Measurements from ENCODE around the gene ARHGAP10. TPM values are rescaled to one million over a fixed set of nuclear protein-coding genes. Genes with fewer than 3 reads are reported as not detected.

ARHGAP10 gene
- total RNA-seq, 4 donors from 2014 or later = 131 to 217 (median 206) TPM

DNA sequence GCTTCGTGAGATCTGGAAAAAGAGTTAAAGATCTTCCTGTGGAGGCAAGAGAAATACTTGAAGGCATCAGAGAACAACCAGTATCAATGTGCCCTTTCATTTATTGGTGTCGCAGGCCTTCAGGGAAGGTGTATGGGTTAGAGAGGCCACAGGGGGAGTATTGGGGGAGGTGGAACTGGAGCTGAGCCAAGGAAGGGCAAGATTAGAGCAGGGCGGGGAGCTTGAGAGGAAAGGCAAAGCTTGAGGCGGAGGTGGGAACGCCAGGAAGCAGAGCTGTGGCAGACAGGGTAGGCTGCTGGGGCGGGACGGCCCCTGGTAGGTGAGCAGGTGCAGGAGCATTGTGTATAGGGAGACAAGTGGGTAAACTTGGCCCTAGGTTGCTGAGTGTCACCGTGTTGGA is 329.9 kb downstream of the ARHGAP10 start:
- Histone ChIP-seq H3K4me3 (no peak overlapping the region), H3K9me3 (no peaks in the 10 kb centered on the region), H3K36me3 (peaks cover 0 to 37% (median 0%) of the 10 kb centered on the region in 3 donors), H3K27me3 (no peaks in the 10 kb centered on the region), H3K27ac (no peak overlapping the region), H3K4me1 (peaks cover 0 to 58% (median 0%) of the 10 kb centered on the region in 4 donors)
- DNase-seq (ENCODE audit: low spot score in 2 of 2) = no peak
- WGBS, 2 donors = 67 to 72% methylated on average over 8 of the region's 8 CpGs
- no peak for TF ChIP-seq EP300 (IDR thresholded peaks at IDR 0.05)
- TF ChIP-seq, protein P1, sequence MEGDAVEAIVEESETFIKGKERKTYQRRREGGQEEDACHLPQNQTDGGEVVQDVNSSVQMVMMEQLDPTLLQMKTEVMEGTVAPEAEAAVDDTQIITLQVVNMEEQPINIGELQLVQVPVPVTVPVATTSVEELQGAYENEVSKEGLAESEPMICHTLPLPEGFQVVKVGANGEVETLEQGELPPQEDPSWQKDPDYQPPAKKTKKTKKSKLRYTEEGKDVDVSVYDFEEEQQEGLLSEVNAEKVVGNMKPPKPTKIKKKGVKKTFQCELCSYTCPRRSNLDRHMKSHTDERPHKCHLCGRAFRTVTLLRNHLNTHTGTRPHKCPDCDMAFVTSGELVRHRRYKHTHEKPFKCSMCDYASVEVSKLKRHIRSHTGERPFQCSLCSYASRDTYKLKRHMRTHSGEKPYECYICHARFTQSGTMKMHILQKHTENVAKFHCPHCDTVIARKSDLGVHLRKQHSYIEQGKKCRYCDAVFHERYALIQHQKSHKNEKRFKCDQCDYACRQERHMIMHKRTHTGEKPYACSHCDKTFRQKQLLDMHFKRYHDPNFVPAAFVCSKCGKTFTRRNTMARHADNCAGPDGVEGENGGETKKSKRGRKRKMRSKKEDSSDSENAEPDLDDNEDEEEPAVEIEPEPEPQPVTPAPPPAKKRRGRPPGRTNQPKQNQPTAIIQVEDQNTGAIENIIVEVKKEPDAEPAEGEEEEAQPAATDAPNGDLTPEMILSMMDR (IDR thresholded peaks at IDR 0.05) = no peak
- no peak for TF ChIP-seq POLR2A (IDR thresholded peaks at IDR 0.05)

DNA sequence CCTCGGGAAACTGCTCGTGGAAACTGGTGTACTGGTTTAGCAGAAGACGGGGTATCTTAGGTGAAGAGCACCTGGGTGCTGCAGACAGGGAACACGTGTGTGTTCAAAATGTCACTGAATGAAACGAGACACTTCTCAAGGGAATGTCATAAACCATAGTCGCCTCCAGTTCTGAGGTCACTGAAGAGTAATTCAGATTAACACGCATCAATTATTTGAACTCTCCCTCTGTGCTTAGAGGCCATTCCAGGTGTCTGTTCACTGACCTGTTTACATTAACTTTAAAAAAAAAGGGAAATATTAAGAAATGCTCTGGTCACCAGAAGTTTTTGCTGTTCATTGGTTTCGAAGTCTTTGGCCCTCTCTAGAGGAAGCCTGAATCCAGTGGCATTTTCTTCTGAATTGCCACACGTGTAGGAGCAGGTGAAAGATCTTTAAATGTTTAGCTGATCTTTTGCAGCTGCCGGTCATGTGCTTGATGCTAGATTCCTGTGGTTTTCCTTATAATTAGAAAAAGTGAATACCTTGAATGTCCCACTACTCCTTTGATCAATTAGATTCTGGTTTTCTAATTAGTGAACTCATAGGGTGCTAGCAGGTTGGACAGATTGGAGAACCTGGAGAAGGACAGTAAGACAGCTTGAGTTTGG is 330.5 kb downstream of the ARHGAP10 start:
- Histone ChIP-seq H3K27me3 (no peaks in the 10 kb centered on the region), H3K9me3 (no peaks in the 10 kb centered on the region), H3K4me3 (no peak overlapping the region), H3K27ac (no peak overlapping the region), H3K36me3 (peaks cover 0 to 44% (median 0%) of the 10 kb centered on the region in 3 donors), H3K4me1 (peaks cover 0 to 58% (median 0%) of the 10 kb centered on the region in 4 donors)
- no peak for DNase-seq (ENCODE audit: low spot score in 2 of 2)
- TF ChIP-seq POLR2A (IDR thresholded peaks at IDR 0.05) (no peak), EP300 (IDR thresholded peaks at IDR 0.05) (no peak)
- TF ChIP-seq, protein P1 (IDR thresholded peaks at IDR 0.05) = no peak
- 84 to 90% methylated on average over 10 of the region's 10 CpGs for WGBS, 2 donors

DNA sequence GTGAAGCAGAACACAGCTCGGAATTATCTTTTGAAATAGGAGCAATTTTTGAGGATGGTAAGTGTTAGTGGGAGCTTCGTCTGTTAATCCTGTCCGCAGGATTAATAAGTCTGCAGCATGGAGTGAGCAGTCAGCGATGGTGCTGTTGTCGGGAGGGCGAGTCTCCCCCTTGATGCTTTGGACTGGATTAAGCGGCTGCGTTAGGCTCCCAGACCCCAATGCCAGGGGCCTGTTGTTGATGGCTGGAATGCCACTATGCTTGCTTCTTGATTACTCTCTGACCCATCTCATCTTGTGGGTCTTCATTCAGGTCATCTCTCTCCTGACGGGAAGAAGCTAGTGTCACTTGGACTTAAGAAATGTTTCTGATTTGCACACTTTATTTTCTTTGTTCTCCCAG is 332.6 kb downstream of the ARHGAP10 start:
- TF ChIP-seq POLR2A (IDR thresholded peaks at IDR 0.05) (no peak), EP300 (IDR thresholded peaks at IDR 0.05) (no peak)
- TF ChIP-seq, protein P1 (IDR thresholded peaks at IDR 0.05) = no peak
- no peak overlapping the region for H3K4me3 ChIP-seq
- peaks cover 0 to 50% (median 0%) of the 10 kb centered on the region in 3 donors for H3K36me3 ChIP-seq
- no peak for DNase-seq (ENCODE audit: low spot score in 2 of 2)
- H3K27me3 ChIP-seq = no peaks in the 10 kb centered on the region
- no peaks in the 10 kb centered on the region for H3K9me3 ChIP-seq
- peaks cover 0 to 55% (median 3%) of the 10 kb centered on the region in 4 donors for H3K4me1 ChIP-seq
- no peak overlapping the region for H3K27ac ChIP-seq
- 91 to 95% methylated on average over 9 of the region's 9 CpGs for WGBS, 2 donors

DNA sequence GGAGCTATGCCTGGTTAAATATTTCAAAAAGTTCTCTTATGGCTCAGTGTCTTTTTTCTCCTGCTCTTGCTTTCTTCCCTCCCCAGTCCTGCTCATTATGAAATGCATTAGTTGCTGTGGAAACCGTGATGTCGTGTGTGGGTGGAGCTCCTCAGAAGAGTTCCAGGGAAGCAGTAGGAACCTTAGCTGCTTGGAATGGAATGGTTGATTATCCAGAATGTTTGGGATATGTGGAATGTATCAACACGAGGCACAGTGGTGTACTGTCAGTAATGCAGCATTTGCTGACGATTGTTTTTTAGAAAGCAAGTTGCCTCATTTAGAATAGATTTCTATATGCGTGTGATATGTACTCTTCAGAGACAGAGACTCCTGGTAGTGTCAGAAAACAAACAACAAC is 333.2 kb downstream of the ARHGAP10 start:
- Histone ChIP-seq H3K9me3 (no peaks in the 10 kb centered on the region), H3K4me3 (no peak overlapping the region), H3K4me1 (peaks cover 0 to 61% (median 5%) of the 10 kb centered on the region in 4 donors), H3K27ac (no peak overlapping the region), H3K36me3 (peaks cover 0 to 50% (median 0%) of the 10 kb centered on the region in 3 donors), H3K27me3 (no peaks in the 10 kb centered on the region)
- TF ChIP-seq, protein P1 (IDR thresholded peaks at IDR 0.05) = no peak
- TF ChIP-seq EP300 (IDR thresholded peaks at IDR 0.05) (no peak), POLR2A (IDR thresholded peaks at IDR 0.05) (no peak)
- 32 to 33% methylated on average over 5 of the region's 5 CpGs for whole genome bisulfite sequencing, 2 donors
- no peak for DNase-seq (ENCODE audit: low spot score in 2 of 2)

DNA sequence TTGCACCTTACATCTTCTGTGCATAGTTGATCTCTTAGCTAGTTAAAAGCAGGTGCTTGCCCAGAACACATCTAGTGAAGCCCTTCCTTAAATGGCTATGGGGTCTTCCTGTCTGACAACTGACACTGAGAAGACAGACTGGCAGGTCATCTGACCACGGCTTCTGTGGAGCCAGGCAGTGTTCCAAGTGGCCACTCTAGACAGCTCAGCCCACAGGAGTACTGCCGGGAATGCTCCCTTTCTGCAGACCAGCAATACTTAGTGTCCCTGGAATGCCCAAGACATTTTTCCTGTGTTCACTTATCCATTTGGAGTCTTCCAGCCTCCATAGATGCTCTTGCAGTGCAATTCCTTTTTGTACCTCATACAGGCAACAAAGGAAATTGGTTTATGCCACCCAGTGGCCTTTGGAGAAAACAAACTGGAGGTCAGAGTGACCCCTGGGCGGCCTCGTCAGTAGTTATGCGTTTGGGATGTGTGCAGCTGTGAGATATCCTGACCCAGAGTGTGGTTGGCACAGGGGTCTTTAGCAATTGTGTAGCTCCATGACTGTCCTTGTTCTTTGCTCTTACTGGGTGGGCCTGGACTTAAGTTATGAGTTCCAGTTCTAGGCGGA is 335.5 kb downstream of the ARHGAP10 start:
- WGBS, 2 donors = 61 to 62% methylated on average over 5 to 6 of the region's 6 CpGs
- TF ChIP-seq POLR2A (IDR thresholded peaks at IDR 0.05) (no peak), EP300 (IDR thresholded peaks at IDR 0.05) (no peak)
- TF ChIP-seq, protein P1 (IDR thresholded peaks at IDR 0.05) = no peak
- peaks cover 0 to 69% (median 0%) of the 10 kb centered on the region in 3 donors for H3K36me3 ChIP-seq
- H3K9me3 ChIP-seq = no peaks in the 10 kb centered on the region
- peaks cover 0 to 51% (median 5%) of the 10 kb centered on the region in 4 donors for H3K4me1 ChIP-seq
- no peak overlapping the region for H3K27ac ChIP-seq
- no peak overlapping the region for H3K4me3 ChIP-seq
- DNase-seq (ENCODE audit: low spot score in 2 of 2) = no peak
- no peaks in the 10 kb centered on the region for H3K27me3 ChIP-seq
